ENCODE results near the gene TMEM163. TPM values are rescaled to one million over a fixed set of nuclear protein-coding genes. Genes with fewer than 3 reads are reported as not detected.

The TMEM163 gene
- total RNA-seq, 2 donors from 2014 or later = 0.14 to 2.5 TPM

DNA sequence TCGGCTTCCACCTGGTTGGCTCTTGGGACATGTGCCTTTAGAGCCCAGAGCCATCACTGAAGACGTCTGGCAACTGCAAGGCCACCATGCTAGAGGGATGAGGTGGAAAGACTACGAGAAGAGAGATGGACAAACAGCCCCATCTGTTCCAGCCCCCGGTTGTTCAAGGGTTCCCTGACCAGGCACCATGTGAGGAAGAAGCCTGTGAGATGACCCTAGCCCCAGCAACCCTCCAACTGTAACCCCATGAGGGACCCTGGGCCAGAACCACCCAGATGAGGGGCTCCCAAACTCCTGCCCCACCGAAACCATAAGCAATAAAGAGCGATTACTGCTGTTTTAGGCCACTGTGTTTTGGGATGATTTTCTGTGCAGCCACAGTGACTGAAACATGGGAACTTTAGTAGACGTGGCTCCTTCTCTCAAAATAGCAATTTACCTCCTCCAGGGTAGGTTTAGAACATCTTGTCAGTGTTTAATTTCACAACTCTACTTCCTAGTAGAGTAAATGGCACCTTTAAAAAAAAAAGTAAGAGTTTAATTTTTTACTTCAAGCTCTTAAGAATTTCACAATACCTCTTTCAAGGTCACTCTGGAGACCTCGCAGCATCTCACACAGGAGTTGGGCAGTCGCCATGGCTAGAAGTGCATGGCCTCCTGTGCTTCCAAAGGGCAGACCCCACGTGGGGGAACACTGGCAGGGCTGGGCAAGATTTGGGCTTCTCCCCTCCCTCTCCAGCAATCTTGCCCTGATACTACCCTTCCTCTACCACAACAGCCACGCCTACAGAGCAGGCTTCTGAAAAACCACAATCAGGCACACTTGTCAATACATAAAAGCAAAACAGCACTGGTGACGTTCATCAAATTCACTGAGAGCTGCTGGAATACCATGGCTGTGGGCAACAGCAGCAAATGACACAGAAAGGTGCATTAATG, 48.8 kb downstream of the TMEM163 start:
- ATAC-seq (ENCODE audit: insufficient number of reproducible peaks, low FRiP score, low read depth) (no peak), DNase-seq (ENCODE audit: low spot score) (no peak)
- no peaks in the 10 kb centered on the region for H3K9me3 ChIP-seq

DNA sequence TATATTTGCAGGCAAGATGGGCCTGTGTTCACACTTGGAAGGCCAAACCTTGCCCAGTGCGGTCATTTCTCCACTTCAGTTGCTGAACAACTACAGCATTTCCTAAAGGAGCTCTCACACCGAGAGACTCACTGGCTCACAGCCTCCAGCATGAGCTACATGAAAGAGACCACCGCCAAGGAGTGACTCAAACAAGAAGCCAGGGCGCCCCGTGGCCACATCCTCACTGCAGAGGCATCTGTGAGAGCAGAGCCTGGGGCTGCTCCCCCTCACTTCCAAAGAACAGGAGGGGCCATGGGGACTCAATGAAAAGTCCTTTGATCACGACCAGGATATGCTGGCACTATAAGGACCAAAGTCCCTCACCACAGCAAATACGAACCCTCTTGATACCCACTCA, 50.0 kb downstream of the TMEM163 start:
- Histone ChIP-seq H3K9me3 (no peaks in the 10 kb centered on the region), H3K36me3 (no peaks in the 10 kb centered on the region), H3K4me3 (no peak overlapping the region), H3K27ac (no peak overlapping the region), H3K4me1 (ENCODE audit: control insufficient read depth in 1 of 2, low read depth in 2 of 2) (no peaks in the 10 kb centered on the region), H3K27me3 (replicated peaks; ENCODE audit: insufficient read depth) (no peaks in the 10 kb centered on the region)
- no peak for ATAC-seq (ENCODE audit: insufficient number of reproducible peaks, low FRiP score, low read depth)
- DNase-seq (ENCODE audit: low spot score) = no peak
- TF ChIP-seq CTCF (IDR thresholded peaks at IDR 0.05) = no peak

More for the DNA sequence above, 48.8 kb downstream of the TMEM163 start:
- H3K4me3 ChIP-seq = no peak overlapping the region
- no peak for TF ChIP-seq CTCF (IDR thresholded peaks at IDR 0.05)
- H3K27ac ChIP-seq = no peak overlapping the region
- H3K4me1 ChIP-seq (ENCODE audit: control insufficient read depth in 1 of 2, low read depth in 2 of 2) = no peaks in the 10 kb centered on the region
- H3K27me3 ChIP-seq (replicated peaks; ENCODE audit: insufficient read depth) = no peaks in the 10 kb centered on the region
- no peaks in the 10 kb centered on the region for H3K36me3 ChIP-seq

GRCh38 chr2:134667541-134667940, 51.3 kb downstream of the TMEM163 start:
- Histone ChIP-seq H3K27ac (no peak overlapping the region), H3K4me1 (ENCODE audit: control insufficient read depth in 1 of 2, low read depth in 2 of 2) (no peaks in the 10 kb centered on the region), H3K9me3 (no peaks in the 10 kb centered on the region), H3K27me3 (replicated peaks; ENCODE audit: insufficient read depth) (no peaks in the 10 kb centered on the region), H3K36me3 (no peaks in the 10 kb centered on the region), H3K4me3 (no peak overlapping the region)
- no peak for TF ChIP-seq CTCF (IDR thresholded peaks at IDR 0.05)
- no peak for ATAC-seq (ENCODE audit: insufficient number of reproducible peaks, low FRiP score, low read depth)
- no peak for DNase-seq (ENCODE audit: low spot score)

DNA sequence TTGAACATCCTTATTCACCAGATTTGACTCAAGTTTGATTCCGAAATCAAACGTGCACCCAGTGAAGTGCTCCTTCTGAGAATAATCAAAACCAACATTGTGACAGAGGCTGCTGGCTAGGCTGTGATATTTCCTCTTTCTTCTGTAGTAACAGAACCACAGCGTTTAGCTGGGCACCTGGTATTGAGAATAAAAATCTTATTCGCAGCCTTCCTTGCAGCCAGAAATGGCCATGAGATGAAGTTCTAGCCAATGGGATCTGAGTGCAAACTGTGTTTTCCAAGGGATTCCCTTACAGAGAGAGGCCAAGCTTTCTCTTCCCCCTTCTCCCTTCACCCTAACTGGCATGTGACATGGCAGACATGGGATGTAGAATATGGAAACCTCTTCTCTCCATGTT, 51.7 kb downstream of the TMEM163 start:
- Histone ChIP-seq H3K9me3 (no peaks in the 10 kb centered on the region), H3K27ac (no peak overlapping the region), H3K36me3 (no peaks in the 10 kb centered on the region), H3K27me3 (replicated peaks; ENCODE audit: insufficient read depth) (no peaks in the 10 kb centered on the region), H3K4me3 (no peak overlapping the region), H3K4me1 (ENCODE audit: control insufficient read depth in 1 of 2, low read depth in 2 of 2) (no peaks in the 10 kb centered on the region)
- no peak for TF ChIP-seq CTCF (IDR thresholded peaks at IDR 0.05)
- ATAC-seq (ENCODE audit: insufficient number of reproducible peaks, low FRiP score, low read depth) (no peak), DNase-seq (ENCODE audit: low spot score) (no peak)

DNA sequence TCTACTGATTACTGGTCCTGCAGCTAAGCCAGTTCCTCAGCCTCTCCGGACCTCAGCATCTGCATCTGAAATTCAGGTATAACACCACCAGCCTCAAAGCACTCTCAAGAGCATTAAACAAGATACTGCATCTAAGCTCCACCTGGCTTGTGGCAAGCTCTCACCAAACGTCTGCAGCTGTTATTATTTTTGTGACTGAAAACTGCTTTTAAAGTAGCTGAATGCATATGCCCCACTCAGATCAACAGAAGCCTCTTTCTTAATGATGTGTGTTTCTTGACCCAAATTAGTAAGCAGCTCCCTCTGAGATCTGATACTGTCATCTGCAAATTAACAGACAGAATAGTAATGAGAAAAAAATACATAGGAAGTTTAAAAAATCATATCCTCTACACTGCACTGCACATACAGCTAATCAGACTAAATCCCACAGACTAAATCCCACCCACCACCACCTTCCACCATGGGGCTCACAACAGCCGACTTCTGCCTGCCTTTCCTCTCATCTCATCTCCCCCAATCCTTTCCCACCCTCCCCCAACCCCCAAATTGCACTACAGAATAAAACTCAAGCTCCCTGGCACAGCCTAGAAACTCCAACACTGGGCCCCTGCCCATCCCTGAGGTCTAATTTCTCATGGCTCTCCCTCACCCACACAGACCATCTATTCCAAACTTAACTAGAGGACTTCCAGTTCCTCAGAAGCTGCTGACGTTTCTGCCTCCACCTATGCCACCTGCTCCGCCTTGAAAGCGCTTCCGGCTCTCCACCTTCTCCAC, 52.9 kb downstream of the TMEM163 start:
- H3K9me3 ChIP-seq = no peaks in the 10 kb centered on the region
- no peak for TF ChIP-seq CTCF (IDR thresholded peaks at IDR 0.05)
- no peak overlapping the region for H3K27ac ChIP-seq
- no peaks in the 10 kb centered on the region for H3K27me3 ChIP-seq (replicated peaks; ENCODE audit: insufficient read depth)
- ATAC-seq (ENCODE audit: insufficient number of reproducible peaks, low FRiP score, low read depth) = no peak
- no peak for DNase-seq (ENCODE audit: low spot score)
- H3K4me1 ChIP-seq (ENCODE audit: control insufficient read depth in 1 of 2, low read depth in 2 of 2) = no peaks in the 10 kb centered on the region
- H3K4me3 ChIP-seq = no peak overlapping the region
- no peaks in the 10 kb centered on the region for H3K36me3 ChIP-seq

All from thoracic aorta (tissue), 2 donors.